AG09309 (cell line): Measurements from ENCODE around the gene OR51V1.

Experiments used
- DNase-seq: peaks from one replicate; pipeline ENCODE4 v3.0.0-alpha.2; 2010; ENCODE audit warnings: low read depth
- H3K4me3 ChIP-seq: 2 replicates; pipeline ENCODE4 v1.5.1; 2011; ENCODE audit warnings: mild to moderate bottlenecking, low read depth, low read length, moderate library complexity; ENCODE audit not compliant: control insufficient read depth
- CTCF ChIP-seq: IDR thresholded peaks from 2 replicates; pipeline ENCODE4 v1.5.1; 2011; ENCODE audit warnings: mild to moderate bottlenecking, low read depth, low read length, inconsistent platforms; ENCODE audit not compliant: insufficient read depth, control insufficient read depth; ENCODE audit errors: missing control alignments

The OR51V1 gene

GRCh38 chr11:5238486-5238885 is 38.0 kb upstream of the OR51V1 start:
- no peak for DNase-seq
- TF ChIP-seq CTCF: no peak
- no peak overlapping the region for H3K4me3 ChIP-seq

- no peak for DNase-seq
- no peak overlapping the region for H3K4me3 ChIP-seq
- TF ChIP-seq CTCF: no peak
Observed at GRCh38 chr11:5237420-5237819, 36.9 kb upstream of the OR51V1 start.

GRCh38 chr11:5235364-5236095 is 35.0 kb upstream of the OR51V1 start:
- H3K4me3 ChIP-seq: no peak overlapping the region

GRCh38 chr11:5234381-5234834 is 33.9 kb upstream of the OR51V1 start, which contains the start of gene HBD:
HBD (minus strand) TSS chr11:5234483; CDS start chr11:5234433, 50 bp downstream.
- DNase-seq: no peak
- TF ChIP-seq CTCF: no peak
- H3K4me3 ChIP-seq: no peak within 1 kb of the TSS

More at GRCh38 chr11:5235364-5236095, 35.0 kb upstream of the OR51V1 start:
- TF ChIP-seq CTCF: no peak
- DNase-seq: no peak

- no peak for DNase-seq
- no peak overlapping the region for H3K4me3 ChIP-seq
- no peak for TF ChIP-seq CTCF
Observed at GRCh38 chr11:5233307-5233706, 32.8 kb upstream of the OR51V1 start.

GRCh38 chr11:5232821-5233220 is 32.3 kb upstream of the OR51V1 start:
- no peak for TF ChIP-seq CTCF
- no peak overlapping the region for H3K4me3 ChIP-seq
- no peak for DNase-seq
